ENCODE data around the gene REEP1.

Gene REEP1, protein sequence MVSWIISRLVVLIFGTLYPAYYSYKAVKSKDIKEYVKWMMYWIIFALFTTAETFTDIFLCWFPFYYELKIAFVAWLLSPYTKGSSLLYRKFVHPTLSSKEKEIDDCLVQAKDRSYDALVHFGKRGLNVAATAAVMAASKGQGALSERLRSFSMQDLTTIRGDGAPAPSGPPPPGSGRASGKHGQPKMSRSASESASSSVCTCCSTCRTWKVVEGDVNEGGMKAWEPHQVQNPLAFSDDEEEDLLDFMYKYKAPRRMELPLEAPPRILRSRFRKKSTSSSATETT

DNA sequence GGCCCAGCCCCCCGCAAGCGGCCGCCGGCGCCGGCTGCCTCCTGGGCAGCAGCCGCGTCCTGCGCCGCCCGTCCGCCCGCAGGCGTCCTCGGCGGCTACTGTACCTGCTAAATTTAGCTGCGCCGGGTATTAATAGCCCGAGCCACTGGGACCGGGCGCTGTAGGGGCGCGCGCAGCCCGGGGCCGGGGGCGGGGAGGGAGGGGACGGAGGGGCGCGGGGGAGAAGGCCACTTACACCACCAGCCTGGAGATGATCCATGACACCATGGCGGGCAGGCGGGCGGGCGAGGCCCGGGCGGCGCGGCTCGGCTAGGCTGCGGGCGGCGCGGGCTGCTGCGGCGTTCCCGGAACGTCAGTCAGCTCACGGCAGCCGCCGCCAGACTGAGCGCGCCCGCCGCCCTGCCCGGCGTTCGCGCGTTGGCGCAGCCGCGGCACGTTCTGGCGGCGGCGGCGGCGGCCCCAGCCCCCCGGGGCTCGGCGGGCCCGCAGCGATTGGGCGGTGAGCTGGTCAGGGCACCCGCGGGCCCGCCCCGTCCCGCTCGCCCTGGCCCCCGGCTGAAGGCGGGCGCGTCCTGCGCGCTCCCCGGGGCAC is at the start of gene REEP1:
TSS of gene REEP1 (minus strand) at position 383 of the 592 bp plus-strand sequence. CDS start at position 267, 116 bp downstream.
- DNase-seq (ENCODE audit: low read depth, low spot score): no peak

DNA sequence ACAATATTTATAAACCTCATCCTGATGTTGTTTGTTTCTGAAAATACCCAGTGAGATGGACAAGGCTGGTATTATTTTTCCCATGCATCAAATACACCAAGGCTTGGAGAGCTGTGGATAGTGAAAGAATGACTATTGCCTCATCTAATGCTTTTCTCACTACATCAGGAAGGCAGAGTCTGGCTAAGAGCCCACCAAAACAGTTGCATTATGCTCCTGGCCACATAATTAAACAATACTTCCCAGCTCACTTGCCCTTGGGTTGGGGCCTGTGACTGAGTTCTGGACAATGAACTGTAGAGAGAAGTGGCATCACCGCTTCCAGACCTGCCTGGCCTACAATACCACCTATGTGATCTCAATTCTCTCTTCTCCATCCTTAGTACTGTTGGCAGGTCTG is 46.4 kb upstream of the REEP1 start:
- no peak for DNase-seq (ENCODE audit: low read depth, low spot score)

DNA sequence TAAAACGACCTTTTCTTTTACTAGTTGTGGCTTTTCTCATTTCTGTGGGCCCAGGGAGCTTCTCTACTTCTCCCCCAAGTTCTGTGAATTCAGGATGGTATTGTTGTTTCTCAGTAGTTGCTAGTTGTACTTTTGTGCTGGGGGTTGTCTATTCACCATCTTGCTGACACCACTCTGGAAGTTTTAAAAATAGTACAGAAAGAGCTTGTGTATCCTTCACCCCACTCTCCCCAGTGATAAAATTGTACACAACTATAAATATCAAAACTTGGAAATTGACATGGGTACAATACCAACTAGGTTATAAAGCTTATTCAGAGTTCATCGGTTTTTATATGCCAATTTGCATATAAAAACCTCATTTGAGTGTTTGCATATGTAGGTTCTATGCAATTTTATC is 45.3 kb upstream of the REEP1 start:
- DNase-seq (ENCODE audit: low read depth, low spot score): no peak

DNA sequence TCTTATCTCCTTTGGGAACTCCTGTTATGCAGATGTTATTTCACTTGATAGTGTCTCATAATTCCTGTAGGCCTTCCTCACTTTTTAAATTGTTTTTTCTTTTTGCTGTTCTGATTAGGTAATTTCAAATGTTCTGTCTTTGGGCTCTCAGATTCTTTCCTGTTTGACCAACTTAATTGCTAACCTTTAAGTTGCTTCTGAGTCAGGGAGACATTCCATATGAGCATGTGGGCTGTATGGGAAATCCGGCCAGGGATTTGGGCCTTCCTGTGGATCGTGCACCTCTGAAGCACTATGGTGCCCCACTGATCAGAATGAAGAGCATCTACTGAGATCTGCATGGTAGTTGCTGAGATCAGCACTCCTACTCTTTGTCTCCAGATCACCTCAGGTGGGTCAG is 44.7 kb upstream of the REEP1 start:
- DNase-seq (ENCODE audit: low read depth, low spot score): no peak

DNA sequence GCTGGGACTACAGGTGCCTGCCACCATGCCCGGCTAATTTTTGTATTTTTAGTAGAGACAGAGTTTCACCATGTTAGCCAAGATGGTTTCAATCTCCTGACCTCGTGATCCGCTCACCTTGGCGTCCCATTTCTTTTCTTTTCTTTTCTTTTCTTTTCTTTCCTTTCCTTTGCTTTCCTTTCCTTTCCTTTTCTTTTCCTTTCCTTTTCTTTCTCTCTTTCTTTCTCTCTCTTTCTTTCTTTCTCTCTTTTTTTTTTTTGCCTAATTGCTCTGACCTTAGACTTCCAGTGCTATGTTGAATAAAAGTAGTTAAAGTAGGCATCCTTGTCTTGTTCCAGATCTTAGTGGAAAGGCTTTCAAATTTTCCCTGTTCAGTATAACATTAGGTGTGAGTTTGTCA is 41.0 kb upstream of the REEP1 start:
- no peak for DNase-seq (ENCODE audit: low read depth, low spot score)

DNA sequence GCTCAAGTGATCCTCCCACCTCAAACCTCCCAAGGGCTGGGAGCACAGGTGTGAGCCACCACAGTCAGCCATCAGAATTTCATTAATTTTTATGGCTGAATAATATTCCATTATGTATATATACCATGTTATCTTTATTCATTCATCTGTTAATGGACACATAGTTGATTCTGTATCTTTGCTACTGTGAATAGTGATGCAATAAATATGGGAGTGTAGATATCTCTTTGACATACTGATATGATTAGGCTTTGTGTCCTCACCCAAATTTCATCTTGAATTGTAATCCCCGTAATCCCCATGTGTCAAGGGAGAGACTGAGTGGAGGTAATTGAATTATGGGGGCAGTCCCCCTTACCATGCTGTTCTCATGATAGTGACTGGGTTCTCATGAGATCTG is 38.2 kb upstream of the REEP1 start:
- DNase-seq (ENCODE audit: low read depth, low spot score): no peak

DNA sequence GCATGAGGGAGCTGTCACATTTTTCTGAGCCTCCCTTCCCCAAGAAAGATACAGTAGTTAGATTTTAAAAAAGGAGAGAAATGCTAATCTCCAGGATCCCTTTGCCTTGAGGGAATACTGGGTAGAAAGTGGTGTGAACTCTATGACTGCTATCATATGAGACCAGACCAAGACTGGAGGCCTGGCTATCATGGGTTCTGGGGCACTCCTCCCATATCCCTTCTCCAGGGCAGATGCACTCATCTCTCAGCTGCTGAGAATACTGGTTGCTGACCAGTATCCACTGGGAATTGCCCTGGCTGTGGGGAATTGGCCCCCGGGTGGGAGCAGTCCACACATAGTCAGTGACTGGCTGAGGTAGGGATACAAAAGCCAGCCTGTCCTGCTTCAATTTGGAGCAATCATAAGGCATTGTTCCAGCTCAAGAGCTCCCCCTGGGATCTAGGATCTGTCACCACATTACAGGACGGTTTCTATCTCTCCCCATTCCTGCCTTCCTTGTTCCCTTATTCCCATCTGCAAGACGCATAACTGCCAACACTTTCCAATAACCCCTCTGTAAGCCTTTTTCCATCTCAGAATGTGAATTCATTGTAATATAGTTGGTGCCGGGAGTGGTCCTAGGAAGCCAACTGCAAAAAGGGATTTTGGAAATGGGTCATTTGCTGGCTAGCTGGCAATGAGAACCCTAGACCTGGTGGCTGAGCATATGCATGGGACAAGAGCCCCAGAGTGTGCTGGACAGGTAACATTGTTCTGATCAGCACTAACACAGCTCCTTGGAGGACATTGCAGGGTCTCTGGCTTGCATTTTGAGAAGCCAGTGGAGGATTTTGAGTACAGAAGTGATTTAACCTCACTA is 35.4 kb upstream of the REEP1 start:
- peak; percentile 68 for DNase-seq (ENCODE audit: low read depth, low spot score)

DNA sequence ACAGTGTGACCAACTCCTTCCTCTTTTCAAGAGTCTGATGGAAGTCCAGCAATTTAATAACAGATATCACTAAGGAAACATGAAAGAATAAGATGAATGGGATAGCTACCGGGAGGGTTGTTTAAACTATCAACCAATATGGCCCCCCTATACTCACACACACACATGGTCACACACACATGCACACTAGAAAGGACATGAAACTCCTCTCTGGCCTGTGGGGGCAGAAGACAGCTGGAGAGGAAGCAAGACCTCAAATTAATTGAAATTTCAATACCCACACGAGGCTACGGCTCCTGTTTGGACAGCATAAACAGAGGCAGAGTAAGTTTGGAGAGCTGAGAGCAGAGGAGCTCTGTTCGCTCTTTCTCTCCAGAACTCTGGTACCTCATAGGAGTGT is 34.7 kb upstream of the REEP1 start:
- no peak for DNase-seq (ENCODE audit: low read depth, low spot score)

DNA sequence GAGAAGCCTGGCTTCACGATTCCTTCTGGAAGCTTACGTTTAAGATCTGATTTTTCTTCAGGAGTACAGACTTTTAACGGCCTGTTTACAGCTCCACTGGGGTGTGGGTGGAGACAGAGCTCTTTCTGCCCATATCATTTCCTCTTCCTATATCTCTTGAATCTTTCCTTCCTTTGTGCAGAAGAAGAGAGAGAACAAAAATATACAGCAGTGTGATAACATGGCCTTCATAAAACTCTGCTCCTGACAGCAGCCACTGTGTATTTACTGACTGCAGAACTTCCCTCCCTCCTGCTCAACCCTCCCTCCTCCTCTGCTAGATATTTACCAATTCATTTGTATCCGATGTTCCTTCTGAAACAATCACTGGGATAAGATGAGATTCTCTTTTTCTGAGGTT is 34.1 kb upstream of the REEP1 start:
- DNase-seq (ENCODE audit: low read depth, low spot score): no peak

DNA sequence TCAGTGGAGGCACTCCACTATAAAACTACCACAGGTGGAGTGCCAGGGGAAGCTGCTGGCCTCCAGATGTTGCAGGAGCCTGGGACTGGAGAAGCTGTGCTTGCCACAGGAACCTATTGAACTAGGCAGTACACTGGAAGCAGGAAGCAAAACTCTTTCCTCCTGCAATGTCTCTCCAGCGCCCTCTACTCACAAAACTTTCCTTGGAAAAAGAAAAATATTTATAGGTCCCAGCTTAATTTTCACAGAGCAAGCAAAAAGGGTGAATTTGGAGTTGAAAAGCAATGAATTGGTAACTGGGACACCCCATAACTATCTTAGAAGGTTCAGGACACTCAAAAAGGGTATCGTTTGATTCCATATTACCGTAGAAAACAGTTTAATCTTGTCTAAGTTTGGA is 33.2 kb upstream of the REEP1 start:
- no peak for DNase-seq (ENCODE audit: low read depth, low spot score)

DNA sequence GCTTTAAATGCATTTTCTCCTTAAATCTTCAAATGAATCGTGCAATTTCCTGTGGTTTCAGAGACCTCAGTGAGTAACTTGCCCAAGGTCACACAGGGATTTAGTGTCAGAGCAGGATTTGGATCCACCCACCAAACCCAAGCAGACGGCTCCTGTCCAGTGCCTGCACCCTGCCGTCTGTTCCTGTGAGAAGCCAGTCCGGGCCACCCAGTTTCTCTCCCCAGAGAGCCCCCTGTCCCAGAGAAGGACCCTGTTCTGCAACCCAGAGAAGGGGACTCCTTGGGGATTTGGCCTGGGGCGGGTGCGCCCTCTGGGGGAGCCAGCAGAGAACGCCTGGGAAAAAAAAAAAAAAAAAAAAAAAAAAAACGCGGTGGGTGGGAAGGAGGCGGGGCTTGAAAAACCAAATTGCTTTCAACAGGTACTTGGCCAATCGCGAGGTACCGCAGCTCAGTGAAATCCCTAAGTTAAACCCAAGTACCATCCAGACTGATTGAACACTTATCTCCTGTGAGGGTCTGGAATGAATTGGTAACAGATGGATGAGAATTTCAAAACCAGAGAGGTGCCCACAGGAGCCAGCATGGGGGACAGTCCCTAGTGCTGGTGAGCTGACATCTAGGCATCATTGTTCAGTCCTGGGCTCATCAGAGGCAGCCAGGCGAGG is 30.9 kb upstream of the REEP1 start:
- DNase-seq (ENCODE audit: low read depth, low spot score): peak; percentile 81

DNA sequence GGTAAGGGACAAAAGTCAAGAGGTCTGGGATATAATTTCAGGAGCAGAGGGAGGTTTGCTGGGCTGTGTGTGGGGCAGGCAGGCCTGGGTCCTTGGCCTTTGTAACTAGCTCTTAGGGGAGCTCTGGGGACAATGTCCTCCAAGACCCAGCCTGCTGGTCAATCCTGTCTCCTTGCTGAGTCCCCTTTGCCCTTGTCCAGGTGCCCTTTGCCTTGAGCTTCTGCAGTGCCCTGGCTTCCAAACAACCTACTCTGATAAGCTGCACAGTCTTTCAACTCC is 30.0 kb upstream of the REEP1 start:
- DNase-seq (ENCODE audit: low read depth, low spot score): no peak

DNA sequence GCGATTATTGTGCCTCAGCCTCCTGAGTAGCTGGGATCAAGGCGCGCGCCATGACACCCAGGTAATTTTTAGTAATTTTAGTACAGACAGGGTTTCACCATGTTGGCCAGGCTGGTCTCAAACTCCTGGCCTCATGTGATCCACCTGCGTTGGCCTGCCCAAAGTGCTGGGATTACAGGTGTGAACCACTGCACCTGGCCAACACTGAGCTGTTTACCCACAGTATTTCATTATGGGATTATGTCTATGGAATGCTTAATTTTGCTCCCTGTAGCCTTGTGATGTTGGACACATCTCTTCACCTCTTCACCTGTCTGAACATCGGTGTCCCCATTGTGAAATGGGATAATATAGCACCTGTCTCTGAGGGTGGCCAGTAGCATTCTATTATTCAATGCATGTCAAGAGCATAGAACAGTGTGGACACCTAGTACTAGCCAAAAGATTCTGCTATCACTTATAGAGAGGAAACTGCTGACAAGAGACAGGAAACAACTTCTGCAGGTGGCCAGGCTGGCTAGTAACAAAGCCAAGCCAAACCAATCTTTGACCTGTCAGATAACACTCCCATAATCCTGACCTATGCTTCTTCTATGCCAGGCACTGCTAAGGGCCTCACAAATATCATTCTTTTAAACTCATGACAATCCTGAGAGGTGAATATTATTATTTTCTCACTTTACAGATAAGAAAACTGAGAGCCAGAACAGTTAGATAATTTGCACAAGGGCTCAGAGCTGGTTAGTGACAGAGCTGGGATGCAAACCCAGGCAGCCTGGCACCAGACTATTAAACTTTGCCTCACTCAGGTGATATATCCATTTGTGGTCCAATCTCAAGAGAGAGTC is 29.4 kb upstream of the REEP1 start:
- no peak for DNase-seq (ENCODE audit: low read depth, low spot score)

DNA sequence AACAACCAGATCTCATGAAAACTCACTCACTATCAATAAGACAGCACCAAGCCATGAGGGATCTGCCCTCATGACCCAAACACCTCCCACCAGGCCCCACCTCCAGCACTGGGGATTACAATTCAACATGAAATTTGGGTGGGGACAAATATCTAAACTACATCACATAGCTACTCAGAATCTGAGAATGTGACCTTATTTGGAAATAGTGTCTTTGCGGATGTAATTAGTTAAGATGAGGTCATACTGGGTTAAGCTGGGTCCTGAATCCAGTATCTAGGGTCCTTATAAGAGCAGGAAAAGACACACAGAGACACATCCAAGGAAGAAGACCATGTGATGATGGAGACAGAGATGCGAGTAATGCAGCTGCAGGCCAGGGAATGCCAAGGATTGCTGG is 27.5 kb upstream of the REEP1 start:
- DNase-seq (ENCODE audit: low read depth, low spot score): no peak

DNA sequence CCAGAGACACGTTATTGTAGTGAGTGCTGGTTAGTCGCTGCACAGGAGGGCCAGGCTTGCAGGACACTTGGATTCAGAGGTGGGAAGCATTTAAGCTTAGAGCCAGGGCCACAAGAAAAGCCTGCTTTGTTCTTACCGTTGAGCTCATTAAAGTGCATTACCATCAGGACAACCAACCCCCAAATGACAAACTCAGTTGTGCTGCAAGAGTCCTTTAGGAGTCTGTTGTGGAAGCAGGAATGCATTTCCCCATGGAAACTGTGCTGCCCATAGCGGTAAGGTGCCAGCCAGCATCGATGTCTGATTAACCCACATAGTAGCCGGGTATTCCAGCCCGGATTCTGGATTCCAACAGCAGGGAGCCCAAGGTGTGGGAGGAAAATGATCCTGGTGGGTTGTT is 23.4 kb upstream of the REEP1 start:
- DNase-seq (ENCODE audit: low read depth, low spot score): peak; percentile 36

DNA sequence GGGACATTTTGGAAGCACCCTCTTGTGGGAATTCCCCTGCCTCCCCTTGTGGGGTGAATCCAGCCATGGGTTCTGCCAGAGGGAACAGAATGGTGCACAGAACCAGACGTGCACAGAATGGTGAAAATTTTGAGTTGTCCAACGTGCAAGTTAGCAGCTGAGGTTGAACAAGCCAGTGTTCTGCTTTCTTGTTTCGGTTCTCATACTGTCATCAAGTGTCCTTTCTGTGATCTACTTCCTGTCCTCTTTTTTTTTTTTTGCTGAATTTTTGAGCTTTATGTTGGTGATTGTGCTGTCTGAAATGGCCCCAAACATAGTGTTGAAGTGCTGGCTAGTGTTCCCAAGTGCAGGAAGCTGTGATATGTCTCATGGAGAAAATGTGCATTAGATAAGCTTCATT is 21.5 kb upstream of the REEP1 start:
- no peak for DNase-seq (ENCODE audit: low read depth, low spot score)

DNA sequence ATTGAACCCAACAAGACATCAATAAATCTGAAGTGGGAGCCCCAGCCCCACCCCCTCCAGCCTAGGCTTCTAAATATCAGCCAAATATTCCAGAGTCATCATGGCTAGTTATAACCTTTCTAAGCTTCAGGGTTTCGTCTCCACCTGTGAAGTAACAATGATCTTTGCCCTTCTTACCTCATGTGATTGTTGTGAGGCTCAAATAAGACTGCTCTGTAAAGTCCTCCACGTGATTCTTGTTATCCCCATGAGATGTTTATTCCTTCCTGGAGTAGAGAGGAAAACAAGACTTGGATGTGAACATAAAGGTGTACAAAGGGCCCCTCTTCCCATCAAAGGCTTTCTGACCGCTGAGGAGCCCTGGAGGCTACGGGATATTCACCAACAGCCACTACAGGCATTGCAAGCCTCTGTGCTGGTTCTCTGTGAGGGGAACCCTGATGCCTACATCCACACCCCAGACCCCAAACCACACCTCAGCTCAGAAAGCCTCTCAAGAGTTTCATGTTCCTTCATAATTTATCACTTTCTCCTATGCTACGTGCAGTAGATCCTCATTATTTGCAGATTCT is 20.1 kb upstream of the REEP1 start:
- DNase-seq (ENCODE audit: low read depth, low spot score): no peak

DNA sequence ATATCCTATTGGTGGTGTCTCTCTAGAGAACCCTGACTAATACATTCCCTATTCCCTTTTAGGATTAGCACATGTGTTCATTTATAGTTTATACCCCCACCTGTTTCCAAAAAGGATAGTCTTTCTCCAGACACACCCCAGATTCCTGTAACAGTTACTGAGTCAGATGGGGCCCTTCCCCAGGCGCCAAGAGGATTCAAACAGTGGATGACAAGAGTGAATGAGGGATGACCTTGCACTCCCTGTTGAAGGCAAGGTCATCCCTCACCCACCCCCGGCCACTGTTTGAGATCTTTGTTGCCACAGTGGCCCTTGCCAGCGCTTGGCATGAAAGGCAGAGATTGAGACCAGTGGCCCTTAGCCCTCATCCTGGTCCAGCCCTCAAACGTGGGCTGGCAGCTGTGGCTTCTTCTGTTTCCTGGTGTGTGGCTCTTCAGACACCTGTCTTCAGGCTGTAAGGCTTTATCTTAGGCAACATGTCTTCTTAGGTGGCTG is 15.3 kb upstream of the REEP1 start:
- DNase-seq (ENCODE audit: low read depth, low spot score): no peak

DNA sequence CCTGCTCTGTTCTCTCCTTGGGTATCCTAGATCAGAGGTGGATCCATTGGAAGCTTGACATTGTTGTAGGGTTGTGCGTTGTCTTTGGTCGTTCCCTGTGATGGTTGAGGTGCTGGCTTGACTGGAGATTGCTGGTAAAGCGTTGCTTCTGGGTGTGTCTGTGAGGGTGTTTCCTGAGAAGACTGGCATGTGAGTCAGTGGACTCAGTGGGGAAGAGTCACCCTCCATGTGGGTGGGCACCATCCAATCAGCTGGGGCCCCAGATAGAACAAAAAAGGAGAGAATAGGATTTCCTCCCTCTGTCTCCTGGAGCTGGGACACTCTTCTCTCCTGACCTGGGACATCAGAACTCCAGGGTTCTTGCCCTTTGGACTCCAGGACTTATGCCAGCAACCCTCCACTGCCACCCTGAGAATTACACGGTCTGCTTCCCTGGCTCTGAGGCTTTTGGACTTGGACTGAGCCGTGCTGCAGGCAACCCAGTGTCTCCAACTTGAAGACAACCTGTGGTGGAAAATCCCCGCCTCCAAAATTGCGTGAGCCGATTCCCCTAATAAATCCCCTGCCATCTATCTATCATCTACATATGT is 14.8 kb upstream of the REEP1 start:
- DNase-seq (ENCODE audit: low read depth, low spot score): no peak

DNA sequence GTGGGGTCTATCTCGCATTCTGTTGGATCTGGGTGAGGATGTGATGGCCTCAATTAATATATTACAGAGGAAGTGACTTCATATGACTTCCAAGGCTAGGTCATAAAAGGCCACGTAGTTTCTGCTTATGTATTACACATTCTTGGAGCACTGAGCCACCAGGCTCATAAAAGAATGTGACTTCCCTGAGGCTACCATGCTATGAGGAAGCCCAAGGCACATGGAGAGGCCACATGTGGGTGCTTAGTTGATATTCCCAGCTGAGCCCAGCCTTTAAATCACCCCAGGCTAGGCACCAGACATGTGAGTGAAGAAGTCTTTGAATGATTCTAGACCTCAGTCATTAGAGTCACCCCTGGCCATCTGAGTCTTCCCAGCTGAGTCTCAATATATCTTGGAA is 13.3 kb upstream of the REEP1 start:
- no peak for DNase-seq (ENCODE audit: low read depth, low spot score)

DNA sequence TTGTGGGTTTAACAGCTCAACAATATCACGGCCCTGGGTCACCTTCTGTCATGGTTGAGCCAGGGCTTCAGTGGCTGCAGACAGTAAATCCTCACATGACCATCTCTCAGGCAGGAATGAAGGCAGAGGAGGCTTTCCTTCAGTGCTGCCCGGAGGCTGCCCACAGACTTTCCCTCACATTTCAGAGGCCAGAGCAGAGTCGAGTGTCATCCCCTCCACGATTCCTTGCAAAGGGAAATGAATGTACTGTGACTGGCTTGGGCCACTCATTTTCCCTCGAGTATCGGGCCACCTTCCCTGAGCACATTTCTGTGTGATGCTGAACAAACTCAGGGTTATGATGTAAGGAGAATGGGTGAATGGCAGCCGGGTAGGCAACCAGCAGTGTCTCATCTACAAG is 10.0 kb upstream of the REEP1 start:
- no peak for DNase-seq (ENCODE audit: low read depth, low spot score)

Data from ELF-1 (cell line).